GM19351 (cell line): Measurements from ENCODE around the gene ADARB2.
A peak's percentile ranks its signal among the peaks of the same experiment; 100 is the strongest.
"Not testable (repeated sequence)": the region's sequence is repeated elsewhere in the genome, so short reads cannot be mapped to it uniquely, and the experiment has no call there.

ENCODE experiments used
- ATAC-seq: cut with Tn5 transposase; IDR thresholded peaks from one replicate; pipeline ENCODE4 v1.9.1; 2021; ENCODE audit warnings: mild to moderate bottlenecking, moderate library complexity; ENCODE audit not compliant: unreplicated experiment

ADARB2 gene

GRCh38 chr10:1737222-1738061, at the start of gene ADARB2:
TSS of gene ADARB2 (minus strand) at chr10:1737525.
- peak; percentile 78 for ATAC-seq

GRCh38 chr10:1785835-1786234, 48.5 kb upstream of the ADARB2 start:
- no peak for ATAC-seq

DNA sequence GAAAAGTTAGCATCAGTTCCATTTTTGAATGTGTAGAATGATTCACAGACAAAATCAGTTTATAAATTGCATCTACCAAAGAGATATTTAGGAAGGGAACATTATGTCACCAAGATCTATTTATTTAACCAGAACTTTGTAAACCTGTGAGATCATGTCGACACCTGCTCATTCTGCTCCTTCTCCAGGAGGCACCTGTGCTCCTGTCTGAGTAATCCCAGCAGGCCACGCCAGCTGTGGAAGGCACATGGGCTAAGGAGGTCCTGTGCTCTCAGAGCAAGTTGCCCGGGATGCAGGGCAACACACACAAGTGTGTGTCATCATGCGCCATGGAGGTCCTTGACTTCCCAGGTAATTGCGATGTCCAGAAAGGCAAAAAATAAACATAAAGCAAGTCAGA, 45.5 kb upstream of the ADARB2 start:
- ATAC-seq, result no peak

DNA sequence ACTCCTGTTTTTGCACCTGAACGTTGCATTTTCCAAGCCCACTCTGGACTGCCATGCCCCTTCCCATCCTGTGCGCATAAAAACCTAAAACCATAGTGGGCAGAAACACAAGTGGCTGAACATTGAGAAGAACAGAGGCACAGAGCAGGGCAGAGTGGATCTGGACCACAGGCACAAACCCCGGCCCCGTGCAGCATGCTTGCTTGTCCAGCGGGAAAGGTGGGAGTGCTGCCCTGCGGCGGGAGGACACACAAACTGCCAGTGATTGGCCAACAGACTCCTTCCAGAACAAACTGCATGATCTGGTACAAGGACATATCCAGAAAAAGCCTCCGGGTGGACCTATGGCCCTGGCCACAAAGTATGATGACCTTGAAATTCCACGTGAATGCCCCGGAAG, 42.5 kb upstream of the ADARB2 start:
- ATAC-seq, result no peak

- ATAC-seq, result no peak
Measured at GRCh38 chr10:1778375-1778969, 41.1 kb upstream of the ADARB2 start.

- ATAC-seq, result no peak
Measured at GRCh38 chr10:1776127-1776662, 38.9 kb upstream of the ADARB2 start.

DNA sequence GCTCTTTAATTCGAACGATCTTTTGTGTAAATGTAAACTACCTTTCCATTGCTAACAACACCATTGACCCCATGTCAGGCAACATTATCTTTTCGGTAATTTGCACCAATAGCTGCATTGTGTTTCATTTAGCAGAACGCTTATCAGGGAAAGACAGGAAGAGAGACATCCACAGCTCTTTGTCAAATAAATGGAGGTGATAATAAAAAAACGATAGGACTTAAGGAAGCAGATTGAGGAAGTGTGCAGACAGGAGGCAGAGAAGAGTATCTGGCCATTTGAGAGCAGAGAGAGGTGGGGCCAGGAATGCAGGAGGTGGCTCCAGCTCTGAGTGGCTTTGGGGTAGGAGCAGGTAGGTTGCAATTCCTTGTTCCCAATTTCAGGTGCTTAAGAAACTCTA, 37.5 kb upstream of the ADARB2 start:
- ATAC-seq, result no peak

DNA sequence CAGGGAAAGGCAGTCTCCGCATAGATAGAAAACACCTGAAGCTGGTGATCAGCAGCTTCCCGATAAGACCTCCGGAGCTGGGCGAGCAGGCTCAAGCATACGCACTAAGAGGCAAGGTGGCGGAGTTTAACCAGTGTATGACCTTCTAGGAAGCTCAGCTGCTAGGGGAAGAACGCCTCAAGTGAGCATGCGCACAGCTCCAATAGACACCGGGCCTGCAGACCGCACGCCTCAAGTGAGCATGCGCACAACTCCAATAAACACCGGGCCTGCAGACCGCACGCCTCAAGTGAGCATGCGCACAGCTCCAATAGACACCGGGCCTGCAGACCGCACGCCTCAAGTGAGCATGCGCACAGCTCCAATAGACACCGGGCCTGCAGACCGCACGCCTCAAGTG, 35.9 kb upstream of the ADARB2 start:
- ATAC-seq, result not testable (repeated sequence)

DNA sequence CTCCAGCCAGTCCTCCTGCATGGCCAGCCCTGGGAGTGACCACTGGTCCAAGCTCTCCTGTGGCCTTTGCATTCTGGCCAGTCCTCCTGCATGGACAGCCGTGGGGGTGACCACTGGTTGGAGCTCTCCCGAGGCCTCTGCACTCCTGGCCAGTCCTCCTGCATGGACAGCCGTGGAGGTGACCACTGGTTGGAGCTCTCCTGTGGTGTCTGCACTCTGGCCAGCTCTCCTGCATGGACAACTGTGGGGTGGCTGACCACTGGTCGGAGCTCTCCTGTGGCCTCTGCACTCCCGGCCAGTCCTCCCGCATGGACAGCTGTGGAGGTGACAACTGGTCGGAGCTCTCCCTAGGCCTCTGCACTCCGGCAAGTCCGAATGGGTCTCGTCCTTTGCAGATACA, 28.7 kb upstream of the ADARB2 start:
- ATAC-seq, result no peak

GRCh38 chr10:1762076-1762475, 24.8 kb upstream of the ADARB2 start:
- no peak for ATAC-seq

GRCh38 chr10:1754506-1755153, 17.3 kb upstream of the ADARB2 start:
- no peak for ATAC-seq

- ATAC-seq, result no peak
Measured at GRCh38 chr10:1752153-1752552, 14.8 kb upstream of the ADARB2 start.

- no peak for ATAC-seq
Measured at GRCh38 chr10:1747590-1748157, 10.3 kb upstream of the ADARB2 start.

DNA sequence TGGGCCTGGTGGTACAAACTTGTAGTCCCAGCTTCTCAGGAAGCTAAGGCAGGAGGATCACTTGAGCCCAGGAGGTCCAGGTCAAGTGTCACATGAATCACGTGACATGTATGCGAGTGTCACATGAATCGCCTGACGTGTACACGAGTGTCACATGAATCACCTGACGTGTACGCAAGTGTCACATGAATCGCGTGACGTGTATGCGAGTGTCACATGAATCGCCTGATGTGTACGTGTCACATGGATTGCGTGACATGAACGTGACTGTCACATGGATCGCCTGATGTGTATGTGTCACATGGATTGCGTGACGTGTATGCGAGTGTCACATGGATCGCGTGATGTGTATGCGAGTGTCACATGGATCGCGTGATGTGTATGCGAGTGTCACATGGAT, 9.5 kb upstream of the ADARB2 start:
- ATAC-seq, result no peak

- no peak for ATAC-seq
Measured at GRCh38 chr10:1745780-1746456, 8.6 kb upstream of the ADARB2 start.

DNA sequence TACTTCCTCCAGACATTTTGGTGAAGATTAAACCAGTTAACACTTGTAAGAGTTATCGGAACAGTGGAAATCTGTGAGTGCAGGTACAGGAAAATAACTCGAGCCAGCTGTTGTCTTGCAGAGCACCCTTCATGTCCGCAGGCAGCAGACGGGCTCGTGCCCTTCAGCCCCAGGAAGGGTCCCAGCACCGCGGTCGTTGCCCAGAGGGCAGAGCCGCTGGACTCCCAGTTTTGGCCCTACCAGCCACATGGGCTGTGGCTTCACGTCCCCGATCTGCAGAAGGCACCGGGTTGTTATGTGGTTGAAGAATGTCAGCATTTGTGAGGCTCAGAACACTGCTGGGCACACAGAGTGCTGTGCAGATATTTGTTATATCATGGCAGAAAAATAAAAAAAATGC, 7.2 kb upstream of the ADARB2 start:
- no peak for ATAC-seq

- no peak for ATAC-seq
Measured at GRCh38 chr10:1743141-1743540, 5.8 kb upstream of the ADARB2 start.

- no peak for ATAC-seq
Measured at GRCh38 chr10:1741450-1741849, 4.1 kb upstream of the ADARB2 start.

DNA sequence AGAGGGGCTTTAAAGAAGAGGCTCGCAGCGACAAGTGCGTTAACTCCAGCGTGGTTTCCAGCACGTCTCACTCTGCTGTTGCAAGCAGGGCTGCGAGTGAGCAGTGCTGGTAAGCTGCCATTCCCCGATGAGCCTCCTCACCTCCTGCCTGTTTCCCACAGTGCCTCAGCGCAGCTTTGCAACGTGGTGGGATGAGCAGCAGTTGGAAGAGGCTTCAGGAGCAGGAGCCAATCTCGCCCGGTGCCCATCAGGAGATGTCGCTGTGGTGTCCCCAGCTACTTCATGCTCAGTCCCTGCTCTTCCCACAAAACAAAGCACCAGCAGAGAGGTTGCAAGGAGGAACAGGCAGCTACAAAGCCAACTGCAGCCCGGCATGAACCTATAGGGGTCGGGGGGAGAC, 2.4 kb upstream of the ADARB2 start:
- ATAC-seq, result no peak

DNA sequence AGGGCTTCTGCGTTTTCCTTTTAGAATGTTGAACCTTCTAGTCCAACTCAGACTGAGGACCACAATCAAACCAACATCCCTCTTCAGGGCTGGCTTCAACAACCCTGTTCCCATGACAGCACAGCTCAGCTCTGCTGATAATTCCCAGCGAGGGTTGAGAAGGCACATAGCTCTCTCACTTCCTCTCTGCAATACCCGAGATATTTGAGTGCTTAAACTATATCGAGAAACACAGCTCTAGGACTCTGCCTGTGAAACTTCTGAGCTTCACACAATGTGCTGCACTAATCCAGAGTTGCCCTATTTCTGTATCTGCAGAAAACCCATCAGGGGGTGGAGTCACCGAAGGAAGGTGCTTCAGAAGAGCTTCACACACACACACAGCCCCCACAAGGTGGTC, 1.6 kb upstream of the ADARB2 start:
- ATAC-seq, result peak; percentile 63

DNA sequence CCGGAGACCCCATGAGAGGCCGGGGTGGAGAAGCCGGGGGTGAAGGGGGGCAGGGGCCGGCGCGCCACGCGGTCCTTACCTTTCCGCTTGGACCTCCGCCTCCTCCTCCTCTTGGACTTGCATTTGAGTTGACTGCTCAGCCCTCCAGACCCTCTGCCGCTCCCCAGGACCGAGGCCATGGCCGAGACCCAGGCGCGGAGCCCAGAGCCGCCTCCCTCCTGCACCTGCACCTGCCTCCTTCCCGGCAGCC, 428 bp downstream of the ADARB2 start:
- peak; percentile 10 for ATAC-seq
